Measurements from ENCODE around the gene MYL3.

MYL3 gene

DNA sequence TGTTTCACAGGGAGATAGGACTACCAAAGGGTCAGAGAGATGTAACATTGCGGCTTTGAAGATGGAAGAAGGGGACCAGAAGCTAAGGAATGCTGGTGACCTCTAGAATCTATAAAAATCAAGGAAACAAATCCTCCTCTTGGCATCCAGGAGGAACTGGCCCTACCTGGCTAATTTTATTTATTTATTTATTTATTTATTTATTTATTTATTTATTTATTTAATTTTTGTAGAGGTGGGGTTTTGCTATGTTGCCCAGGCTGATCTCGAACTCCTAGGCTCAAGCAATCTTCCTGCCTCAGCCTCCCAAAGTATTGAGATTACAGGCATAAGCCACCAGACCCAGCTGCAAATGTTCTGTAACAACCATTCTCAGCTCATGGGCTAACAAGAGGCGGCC lies 19.7 kb downstream of the MYL3 start:
- TF ChIP-seq, protein P1, sequence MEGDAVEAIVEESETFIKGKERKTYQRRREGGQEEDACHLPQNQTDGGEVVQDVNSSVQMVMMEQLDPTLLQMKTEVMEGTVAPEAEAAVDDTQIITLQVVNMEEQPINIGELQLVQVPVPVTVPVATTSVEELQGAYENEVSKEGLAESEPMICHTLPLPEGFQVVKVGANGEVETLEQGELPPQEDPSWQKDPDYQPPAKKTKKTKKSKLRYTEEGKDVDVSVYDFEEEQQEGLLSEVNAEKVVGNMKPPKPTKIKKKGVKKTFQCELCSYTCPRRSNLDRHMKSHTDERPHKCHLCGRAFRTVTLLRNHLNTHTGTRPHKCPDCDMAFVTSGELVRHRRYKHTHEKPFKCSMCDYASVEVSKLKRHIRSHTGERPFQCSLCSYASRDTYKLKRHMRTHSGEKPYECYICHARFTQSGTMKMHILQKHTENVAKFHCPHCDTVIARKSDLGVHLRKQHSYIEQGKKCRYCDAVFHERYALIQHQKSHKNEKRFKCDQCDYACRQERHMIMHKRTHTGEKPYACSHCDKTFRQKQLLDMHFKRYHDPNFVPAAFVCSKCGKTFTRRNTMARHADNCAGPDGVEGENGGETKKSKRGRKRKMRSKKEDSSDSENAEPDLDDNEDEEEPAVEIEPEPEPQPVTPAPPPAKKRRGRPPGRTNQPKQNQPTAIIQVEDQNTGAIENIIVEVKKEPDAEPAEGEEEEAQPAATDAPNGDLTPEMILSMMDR (IDR thresholded peaks at IDR 0.05; ENCODE audit: low read depth, low read length): no peak
- H3K4me3 ChIP-seq (ENCODE audit: low read depth, low read length): no peak overlapping the region

DNA sequence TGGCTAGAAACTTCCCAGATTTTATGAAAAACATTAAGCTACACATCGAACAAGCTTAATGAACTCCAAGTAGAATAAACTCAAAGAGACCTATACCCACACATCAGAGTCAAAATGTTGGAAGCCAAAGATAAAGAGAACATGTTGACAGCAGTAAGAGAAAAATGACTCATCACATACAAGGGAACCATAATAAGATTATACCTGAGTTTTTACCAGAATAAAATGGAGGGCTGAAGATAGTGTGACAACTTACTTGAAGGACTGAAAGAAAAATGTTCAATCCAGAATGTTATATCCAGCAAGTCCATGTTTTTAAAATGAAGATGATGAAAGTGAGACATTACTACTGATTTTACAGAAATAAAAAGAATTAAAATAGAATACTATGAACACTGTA lies 22.8 kb downstream of the MYL3 start:
- no peak overlapping the region for H3K4me3 ChIP-seq (ENCODE audit: low read depth, low read length)
- TF ChIP-seq, protein P1 (IDR thresholded peaks at IDR 0.05; ENCODE audit: low read depth, low read length): no peak

DNA sequence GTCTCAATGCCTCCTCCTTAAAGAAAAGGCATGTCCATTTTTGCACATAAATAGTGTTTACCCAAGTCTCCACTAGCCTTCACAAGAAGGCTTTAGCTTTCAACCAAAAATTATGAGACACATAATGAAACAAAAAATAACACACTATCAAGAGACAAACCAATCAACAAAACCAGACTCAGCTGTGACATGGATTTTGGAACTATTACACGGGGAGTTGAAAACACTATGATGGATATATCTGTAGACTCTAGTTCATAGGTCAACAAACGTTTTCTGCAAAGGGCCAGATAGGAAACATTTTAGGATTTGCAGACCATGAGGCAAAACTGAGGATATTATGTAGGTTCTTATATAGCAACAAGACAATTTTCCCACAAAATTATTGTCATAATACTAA lies 24.9 kb downstream of the MYL3 start:
- H3K4me3 ChIP-seq (ENCODE audit: low read depth, low read length): no peak overlapping the region
- TF ChIP-seq, protein P1 (IDR thresholded peaks at IDR 0.05; ENCODE audit: low read depth, low read length): no peak

GRCh38 chr3:46835491-46835890 lies 27.8 kb downstream of the MYL3 start:
- TF ChIP-seq, protein P1 (IDR thresholded peaks at IDR 0.05; ENCODE audit: low read depth, low read length): no peak
- H3K4me3 ChIP-seq (ENCODE audit: low read depth, low read length): no peak overlapping the region

DNA sequence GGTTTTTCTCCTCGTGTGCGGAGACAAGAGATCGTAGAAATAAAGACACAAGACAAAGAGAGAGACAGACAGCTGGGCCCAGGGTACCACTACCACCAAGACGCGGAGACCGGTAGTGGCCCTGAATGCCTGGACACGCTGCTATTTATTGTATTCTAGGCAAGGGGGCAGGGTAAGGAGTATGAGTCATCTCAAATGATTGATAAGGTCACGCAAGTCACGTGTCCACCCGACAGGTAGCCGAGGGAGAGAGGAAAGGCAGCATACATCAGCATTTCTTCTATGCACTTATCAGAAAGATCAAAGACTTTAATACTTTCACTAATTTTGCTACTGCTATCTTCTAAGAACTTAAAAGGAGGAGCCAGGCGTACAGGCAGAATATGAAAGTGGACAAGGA lies 28.2 kb downstream of the MYL3 start:
- TF ChIP-seq, protein P1 (IDR thresholded peaks at IDR 0.05; ENCODE audit: low read depth, low read length): no peak
- H3K4me3 ChIP-seq (ENCODE audit: low read depth, low read length): no peak overlapping the region

- TF ChIP-seq, protein P1 (IDR thresholded peaks at IDR 0.05; ENCODE audit: low read depth, low read length): no peak
- no peak overlapping the region for H3K4me3 ChIP-seq (ENCODE audit: low read depth, low read length)
These were observed 29.6 kb downstream of the MYL3 start for GRCh38 chr3:46833346-46834300.

- TF ChIP-seq, protein P1 (IDR thresholded peaks at IDR 0.05; ENCODE audit: low read depth, low read length): no peak
- H3K4me3 ChIP-seq (ENCODE audit: low read depth, low read length): no peak overlapping the region
These were observed 31.4 kb downstream of the MYL3 start for GRCh38 chr3:46831841-46832240.
